ENCODE data around the gene IFT27. TPM values are rescaled to one million over a fixed set of nuclear protein-coding genes. Genes with fewer than 3 reads are reported as not detected.
A peak's percentile ranks its signal among the peaks of the same experiment; 100 is the strongest.

IFT27 gene
- total and polyA plus RNA-seq, 2 experiments from 2014 or later, result 28.5 to 63.5 TPM

DNA sequence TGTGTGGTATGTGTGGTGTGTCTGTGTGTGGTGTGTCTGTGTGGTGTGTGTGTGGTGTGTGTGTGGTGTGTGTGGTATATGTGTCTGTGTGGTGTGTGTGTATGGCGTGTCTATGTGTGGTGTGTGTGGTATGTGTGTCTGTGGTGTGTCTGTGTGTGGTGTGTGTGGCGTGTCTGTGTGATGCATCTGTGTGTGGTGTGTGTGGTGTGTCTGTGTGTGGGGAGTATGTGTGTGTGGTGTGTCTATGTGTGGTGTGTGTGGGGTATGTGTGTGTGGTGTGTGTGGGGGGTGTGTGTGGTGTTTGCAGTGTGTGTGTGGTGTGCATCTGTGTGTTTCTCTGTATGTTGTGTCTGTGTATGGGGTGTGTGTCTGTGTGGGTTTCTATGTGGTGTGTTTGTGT is 48.7 kb upstream of the IFT27 start (continued):
- TF ChIP-seq, protein P1, sequence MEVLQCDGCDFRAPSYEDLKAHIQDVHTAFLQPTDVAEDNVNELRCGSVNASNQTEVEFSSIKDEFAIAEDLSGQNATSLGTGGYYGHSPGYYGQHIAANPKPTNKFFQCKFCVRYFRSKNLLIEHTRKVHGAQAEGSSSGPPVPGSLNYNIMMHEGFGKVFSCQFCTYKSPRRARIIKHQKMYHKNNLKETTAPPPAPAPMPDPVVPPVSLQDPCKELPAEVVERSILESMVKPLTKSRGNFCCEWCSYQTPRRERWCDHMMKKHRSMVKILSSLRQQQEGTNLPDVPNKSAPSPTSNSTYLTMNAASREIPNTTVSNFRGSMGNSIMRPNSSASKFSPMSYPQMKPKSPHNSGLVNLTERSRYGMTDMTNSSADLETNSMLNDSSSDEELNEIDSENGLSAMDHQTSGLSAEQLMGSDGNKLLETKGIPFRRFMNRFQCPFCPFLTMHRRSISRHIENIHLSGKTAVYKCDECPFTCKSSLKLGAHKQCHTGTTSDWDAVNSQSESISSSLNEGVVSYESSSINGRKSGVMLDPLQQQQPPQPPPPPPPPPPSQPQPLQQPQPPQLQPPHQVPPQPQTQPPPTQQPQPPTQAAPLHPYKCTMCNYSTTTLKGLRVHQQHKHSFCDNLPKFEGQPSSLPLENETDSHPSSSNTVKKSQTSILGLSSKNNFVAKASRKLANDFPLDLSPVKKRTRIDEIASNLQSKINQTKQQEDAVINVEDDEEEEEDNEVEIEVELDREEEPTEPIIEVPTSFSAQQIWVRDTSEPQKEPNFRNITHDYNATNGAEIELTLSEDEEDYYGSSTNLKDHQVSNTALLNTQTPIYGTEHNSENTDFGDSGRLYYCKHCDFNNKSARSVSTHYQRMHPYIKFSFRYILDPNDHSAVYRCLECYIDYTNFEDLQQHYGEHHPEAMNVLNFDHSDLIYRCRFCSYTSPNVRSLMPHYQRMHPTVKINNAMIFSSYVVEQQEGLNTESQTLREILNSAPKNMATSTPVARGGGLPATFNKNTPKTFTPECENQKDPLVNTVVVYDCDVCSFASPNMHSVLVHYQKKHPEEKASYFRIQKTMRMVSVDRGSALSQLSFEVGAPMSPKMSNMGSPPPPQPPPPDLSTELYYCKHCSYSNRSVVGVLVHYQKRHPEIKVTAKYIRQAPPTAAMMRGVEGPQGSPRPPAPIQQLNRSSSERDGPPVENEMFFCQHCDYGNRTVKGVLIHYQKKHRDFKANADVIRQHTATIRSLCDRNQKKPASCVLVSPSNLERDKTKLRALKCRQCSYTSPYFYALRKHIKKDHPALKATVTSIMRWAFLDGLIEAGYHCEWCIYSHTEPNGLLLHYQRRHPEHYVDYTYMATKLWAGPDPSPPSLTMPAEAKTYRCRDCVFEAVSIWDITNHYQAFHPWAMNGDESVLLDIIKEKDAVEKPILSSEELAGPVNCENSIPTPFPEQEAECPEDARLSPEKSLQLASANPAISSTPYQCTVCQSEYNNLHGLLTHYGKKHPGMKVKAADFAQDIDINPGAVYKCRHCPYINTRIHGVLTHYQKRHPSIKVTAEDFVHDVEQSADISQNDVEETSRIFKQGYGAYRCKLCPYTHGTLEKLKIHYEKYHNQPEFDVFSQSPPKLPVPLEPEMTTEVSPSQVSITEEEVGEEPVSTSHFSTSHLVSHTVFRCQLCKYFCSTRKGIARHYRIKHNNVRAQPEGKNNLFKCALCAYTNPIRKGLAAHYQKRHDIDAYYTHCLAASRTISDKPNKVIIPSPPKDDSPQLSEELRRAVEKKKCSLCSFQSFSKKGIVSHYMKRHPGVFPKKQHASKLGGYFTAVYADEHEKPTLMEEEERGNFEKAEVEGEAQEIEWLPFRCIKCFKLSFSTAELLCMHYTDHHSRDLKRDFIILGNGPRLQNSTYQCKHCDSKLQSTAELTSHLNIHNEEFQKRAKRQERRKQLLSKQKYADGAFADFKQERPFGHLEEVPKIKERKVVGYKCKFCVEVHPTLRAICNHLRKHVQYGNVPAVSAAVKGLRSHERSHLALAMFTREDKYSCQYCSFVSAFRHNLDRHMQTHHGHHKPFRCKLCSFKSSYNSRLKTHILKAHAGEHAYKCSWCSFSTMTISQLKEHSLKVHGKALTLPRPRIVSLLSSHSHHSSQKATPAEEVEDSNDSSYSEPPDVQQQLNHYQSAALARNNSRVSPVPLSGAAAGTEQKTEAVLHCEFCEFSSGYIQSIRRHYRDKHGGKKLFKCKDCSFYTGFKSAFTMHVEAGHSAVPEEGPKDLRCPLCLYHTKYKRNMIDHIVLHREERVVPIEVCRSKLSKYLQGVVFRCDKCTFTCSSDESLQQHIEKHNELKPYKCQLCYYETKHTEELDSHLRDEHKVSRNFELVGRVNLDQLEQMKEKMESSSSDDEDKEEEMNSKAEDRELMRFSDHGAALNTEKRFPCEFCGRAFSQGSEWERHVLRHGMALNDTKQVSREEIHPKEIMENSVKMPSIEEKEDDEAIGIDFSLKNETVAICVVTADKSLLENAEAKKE (CRISPR knock-in tag; IDR thresholded peaks at IDR 0.05), result no peak
- TF ChIP-seq STAT1 (IDR thresholded peaks at IDR 0.05; ENCODE audit: unreplicated experiment) (no peak), JUNB (IDR thresholded peaks at IDR 0.05; ENCODE audit: unreplicated experiment) (no peak)

DNA sequence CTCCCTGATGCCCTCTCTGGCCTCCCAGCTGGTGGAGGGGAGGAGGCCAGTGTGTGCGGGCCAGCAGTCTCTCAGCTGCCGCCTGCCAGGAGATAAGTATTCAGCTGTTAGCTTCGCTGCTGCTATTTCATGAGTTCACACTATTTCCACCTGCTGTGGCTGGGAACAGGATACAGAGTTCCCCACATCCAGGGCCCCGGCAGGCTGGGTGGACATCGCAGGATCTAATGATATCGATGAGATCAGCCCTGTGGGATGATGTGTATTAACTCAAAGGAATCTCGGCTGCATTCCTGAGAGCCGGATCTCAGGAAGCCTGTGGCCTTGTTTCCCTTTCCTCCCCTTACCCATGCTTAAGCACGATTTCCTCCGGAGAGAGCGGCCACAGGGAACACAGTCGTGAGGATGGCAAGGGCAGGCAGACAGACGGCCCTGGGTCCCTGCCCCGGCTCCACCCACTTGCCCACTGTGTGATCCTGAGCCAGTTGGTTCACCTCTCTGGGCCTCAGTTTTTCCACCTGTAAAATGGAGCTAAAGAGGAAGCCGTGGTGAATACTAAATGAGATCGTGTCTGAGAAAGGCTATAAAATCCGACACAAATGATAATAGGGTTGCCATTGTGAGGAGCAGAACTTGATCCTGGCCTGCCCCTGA is 47.4 kb upstream of the IFT27 start:
- Mint-ChIP-seq H3K27ac (peak overlapping the region; percentile 15; the same call in 1 of the 2 replicates), H3K9me3 (no peaks in the 10 kb centered on the region), H3K4me3 (no peak overlapping the region), H3K27me3 (ENCODE audit: insufficient read depth, low read depth, poor library complexity) (peaks cover 24% of the 10 kb centered on the region), H3K36me3 (ENCODE audit: low read depth) (no peaks in the 10 kb centered on the region), H3K4me1 (peaks cover 17% of the 10 kb centered on the region)
- peaks cover 8% of the 10 kb centered on the region for H3K4me1 ChIP-seq (ENCODE audit: insufficient read depth)
- peak overlapping the region; percentile 4; the same call in 1 of the 2 replicates for H3K27ac ChIP-seq (ENCODE audit: low read depth)
- peaks cover 3% of the 10 kb centered on the region; the same call in 1 of the 2 replicates for H3K27me3 ChIP-seq (ENCODE audit: insufficient read depth)
- no peaks in the 10 kb centered on the region for H3K79me2 ChIP-seq (replicated peaks; ENCODE audit: insufficient read depth)
- DNase-seq (ENCODE audit: low spot score) (peak; percentile 81), ATAC-seq (peak; percentile 33)
- H3F3A ChIP-seq (replicated peaks; ENCODE audit: low read depth), result no peaks in the 10 kb centered on the region
- H4K20me1 ChIP-seq (replicated peaks; ENCODE audit: insufficient read depth), result no peaks in the 10 kb centered on the region
- H3K36me3 ChIP-seq (ENCODE audit: insufficient read depth), result no peaks in the 10 kb centered on the region
- no peak overlapping the region for H2AFZ ChIP-seq
- H3K4me2 ChIP-seq, result no peak overlapping the region
- H3K4me3 ChIP-seq, result no peak overlapping the region
- H3K9me2 ChIP-seq (ENCODE audit: insufficient read depth), result no peaks in the 10 kb centered on the region
- no peak for TF ChIP-seq NANOG (IDR thresholded peaks at IDR 0.05; ENCODE audit: borderline replicate concordance)
- TF ChIP-seq EZH2phosphoT487 (IDR thresholded peaks at IDR 0.05; ENCODE audit: unreplicated experiment), result no peak
- TF ChIP-seq POLR2AphosphoS5 (IDR thresholded peaks at IDR 0.05; ENCODE audit: low read depth), result no peak
- TF ChIP-seq, protein P2, sequence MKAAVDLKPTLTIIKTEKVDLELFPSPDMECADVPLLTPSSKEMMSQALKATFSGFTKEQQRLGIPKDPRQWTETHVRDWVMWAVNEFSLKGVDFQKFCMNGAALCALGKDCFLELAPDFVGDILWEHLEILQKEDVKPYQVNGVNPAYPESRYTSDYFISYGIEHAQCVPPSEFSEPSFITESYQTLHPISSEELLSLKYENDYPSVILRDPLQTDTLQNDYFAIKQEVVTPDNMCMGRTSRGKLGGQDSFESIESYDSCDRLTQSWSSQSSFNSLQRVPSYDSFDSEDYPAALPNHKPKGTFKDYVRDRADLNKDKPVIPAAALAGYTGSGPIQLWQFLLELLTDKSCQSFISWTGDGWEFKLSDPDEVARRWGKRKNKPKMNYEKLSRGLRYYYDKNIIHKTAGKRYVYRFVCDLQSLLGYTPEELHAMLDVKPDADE (IDR thresholded peaks at IDR 0.05), result no peak
- no peak for TF ChIP-seq STAT1 (IDR thresholded peaks at IDR 0.05; ENCODE audit: unreplicated experiment)
- TF ChIP-seq, protein P3, sequence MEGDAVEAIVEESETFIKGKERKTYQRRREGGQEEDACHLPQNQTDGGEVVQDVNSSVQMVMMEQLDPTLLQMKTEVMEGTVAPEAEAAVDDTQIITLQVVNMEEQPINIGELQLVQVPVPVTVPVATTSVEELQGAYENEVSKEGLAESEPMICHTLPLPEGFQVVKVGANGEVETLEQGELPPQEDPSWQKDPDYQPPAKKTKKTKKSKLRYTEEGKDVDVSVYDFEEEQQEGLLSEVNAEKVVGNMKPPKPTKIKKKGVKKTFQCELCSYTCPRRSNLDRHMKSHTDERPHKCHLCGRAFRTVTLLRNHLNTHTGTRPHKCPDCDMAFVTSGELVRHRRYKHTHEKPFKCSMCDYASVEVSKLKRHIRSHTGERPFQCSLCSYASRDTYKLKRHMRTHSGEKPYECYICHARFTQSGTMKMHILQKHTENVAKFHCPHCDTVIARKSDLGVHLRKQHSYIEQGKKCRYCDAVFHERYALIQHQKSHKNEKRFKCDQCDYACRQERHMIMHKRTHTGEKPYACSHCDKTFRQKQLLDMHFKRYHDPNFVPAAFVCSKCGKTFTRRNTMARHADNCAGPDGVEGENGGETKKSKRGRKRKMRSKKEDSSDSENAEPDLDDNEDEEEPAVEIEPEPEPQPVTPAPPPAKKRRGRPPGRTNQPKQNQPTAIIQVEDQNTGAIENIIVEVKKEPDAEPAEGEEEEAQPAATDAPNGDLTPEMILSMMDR (conservative IDR thresholded peaks at IDR 0.05; ENCODE audit: low read depth in 2 of 2), result no peak
- TF ChIP-seq, protein P4, sequence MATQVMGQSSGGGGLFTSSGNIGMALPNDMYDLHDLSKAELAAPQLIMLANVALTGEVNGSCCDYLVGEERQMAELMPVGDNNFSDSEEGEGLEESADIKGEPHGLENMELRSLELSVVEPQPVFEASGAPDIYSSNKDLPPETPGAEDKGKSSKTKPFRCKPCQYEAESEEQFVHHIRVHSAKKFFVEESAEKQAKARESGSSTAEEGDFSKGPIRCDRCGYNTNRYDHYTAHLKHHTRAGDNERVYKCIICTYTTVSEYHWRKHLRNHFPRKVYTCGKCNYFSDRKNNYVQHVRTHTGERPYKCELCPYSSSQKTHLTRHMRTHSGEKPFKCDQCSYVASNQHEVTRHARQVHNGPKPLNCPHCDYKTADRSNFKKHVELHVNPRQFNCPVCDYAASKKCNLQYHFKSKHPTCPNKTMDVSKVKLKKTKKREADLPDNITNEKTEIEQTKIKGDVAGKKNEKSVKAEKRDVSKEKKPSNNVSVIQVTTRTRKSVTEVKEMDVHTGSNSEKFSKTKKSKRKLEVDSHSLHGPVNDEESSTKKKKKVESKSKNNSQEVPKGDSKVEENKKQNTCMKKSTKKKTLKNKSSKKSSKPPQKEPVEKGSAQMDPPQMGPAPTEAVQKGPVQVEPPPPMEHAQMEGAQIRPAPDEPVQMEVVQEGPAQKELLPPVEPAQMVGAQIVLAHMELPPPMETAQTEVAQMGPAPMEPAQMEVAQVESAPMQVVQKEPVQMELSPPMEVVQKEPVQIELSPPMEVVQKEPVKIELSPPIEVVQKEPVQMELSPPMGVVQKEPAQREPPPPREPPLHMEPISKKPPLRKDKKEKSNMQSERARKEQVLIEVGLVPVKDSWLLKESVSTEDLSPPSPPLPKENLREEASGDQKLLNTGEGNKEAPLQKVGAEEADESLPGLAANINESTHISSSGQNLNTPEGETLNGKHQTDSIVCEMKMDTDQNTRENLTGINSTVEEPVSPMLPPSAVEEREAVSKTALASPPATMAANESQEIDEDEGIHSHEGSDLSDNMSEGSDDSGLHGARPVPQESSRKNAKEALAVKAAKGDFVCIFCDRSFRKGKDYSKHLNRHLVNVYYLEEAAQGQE (IDR thresholded peaks at IDR 0.05; ENCODE audit: unreplicated experiment), result no peak
- no peak for TF ChIP-seq CREB1 (CRISPR knock-in tag; IDR thresholded peaks at IDR 0.05; ENCODE audit: low read depth)
- TF ChIP-seq ZNF114 (CRISPR knock-in tag; IDR thresholded peaks at IDR 0.05), result no peak

Measured in GM23338 (cell line).